Endothelial cell of hepatic sinusoid (primary cell): ENCODE data around the gene PDE4D.
"Not testable (repeated sequence)": the region's sequence is repeated elsewhere in the genome, so short reads cannot be mapped to it uniquely, and the experiment has no call there.

ENCODE experiments used
- in situ Hi-C: cut with HindIII; loops from 2 replicates; pipeline ENCODE4 v1.10.0; 2017; ENCODE audit warnings: low sequenced_read_pairs

Gene PDE4D

DNA sequence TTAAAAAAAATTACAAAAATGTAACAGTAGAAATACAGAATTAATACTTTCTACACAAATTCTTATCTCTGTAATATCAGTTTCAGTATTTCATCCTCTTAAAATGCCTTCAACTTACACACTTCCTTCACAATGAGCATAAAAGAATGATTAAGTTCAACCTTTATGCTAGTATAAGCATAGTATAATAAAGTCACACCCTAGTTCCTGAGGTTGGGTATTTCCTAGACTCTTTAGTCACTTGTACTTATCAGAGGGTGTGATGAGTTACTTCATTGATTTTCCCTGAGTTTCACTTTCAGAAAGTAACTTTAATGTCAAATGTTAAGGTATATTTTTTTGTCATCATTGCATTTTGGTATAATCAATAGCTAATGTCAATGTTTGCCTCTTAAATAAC is 302.4 kb downstream of the PDE4D start:
- in situ Hi-C loops = no loop called here

GRCh38 chr5:59588922-59589321 is 304.6 kb downstream of the PDE4D start:
- in situ Hi-C loops = no loop called here

DNA sequence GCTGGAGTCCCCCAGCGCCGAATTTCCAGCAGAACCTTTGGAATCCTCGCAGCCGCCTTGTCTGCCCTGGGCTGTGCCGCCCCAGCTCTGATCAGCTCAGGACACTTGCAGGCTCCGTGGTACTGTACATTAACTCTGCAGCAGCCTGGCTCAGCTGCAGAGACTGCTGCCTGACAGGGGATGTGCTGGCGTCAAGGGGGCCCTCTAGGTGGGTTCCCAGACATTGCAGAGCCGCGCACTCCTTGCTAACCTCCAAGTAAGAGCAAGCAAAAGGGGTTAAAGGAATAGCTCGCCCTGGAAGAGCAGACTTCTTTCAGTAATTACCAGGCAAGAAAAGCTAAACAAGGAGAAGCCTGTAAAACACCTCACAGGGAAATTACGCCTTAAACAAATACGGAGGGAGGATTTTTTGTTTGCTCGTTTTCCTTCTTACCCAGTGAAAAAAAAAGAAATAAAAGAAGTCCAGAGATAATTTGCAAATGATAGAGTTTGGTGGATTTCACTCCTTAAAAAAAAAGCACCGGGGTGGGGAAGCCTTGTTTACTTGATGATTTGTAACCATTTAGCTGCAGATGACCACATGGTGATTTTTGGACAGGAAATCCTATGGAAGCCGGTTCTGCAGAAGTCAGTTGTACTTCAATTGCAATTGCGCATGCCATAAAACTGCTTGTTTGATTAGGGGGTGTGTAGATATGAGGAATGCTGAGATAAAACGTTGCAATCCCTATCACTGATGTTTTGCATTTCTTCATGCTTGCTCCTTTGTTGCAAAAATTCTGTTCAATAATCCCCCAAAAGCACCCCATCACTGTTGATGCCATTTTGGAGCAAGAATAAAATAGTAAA is 305.8 kb downstream of the PDE4D start:
- in situ Hi-C loops = no loop called here

DNA sequence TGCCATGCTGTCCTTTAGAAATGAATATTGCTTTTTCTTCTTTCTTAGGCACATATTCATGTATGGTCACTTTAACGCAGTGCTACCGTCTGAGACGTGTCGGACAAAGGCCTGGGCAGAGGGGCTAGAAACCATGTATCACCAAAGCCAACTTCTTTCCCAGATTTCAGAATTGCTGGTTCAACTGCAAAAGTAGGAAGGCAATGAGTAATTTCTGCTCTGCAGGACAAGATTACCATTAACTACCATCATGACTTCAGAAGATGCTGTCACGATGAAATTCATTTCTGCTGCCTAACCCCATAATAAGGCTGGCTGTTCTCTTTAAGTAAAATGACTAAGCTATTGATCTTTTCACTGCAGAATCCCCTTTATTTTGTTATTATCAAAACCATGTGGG is 306.7 kb downstream of the PDE4D start:
- in situ Hi-C loops = no loop called here

DNA sequence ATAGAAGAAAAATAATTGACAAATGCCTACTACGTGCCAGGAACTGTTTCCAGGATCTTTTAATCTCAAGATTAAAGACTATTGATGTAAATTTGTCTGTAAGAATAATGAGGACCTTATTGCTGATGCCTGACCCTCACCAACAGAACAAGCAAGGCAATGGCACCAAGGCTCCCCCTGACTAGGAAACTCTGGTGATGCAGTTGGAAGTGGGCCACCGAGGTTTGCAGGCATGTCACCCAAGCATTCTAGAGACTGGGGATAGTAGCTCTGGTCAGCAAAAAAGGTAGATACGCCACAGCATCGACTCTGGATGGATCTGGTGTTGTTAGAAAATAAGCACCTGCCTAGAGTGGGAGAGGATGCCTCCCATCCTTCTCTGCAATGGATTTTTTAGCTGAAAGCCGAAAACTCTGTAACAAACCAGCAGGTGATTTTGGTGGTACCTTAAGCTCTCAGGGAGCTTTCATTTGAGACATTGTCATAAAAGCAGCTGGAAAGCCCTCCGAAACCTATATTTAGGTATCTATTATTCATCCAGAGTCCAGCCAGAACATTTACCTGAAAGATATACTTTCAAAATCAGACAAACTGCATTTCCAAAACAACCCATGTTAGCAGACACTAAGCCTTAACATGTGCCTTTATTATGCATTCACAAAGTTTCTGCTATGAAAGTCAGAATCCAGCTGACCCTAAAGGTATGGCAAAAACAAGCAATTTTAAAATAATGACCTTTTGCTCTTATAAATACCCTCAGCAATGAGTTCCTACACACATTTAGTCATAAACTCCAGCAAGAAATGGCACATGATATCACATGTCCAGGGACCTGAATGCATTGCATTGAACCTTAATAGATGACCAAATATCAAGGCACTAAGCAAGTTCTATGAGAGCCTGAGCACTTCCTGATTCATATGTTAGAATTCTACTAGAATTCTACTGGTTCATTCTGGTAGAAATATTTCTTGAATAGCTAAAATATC is 308.4 kb downstream of the PDE4D start:
- in situ Hi-C loops = no loop called here

- in situ Hi-C loops = no loop called here
Observed at GRCh38 chr5:59583810-59584562, 309.5 kb downstream of the PDE4D start.

DNA sequence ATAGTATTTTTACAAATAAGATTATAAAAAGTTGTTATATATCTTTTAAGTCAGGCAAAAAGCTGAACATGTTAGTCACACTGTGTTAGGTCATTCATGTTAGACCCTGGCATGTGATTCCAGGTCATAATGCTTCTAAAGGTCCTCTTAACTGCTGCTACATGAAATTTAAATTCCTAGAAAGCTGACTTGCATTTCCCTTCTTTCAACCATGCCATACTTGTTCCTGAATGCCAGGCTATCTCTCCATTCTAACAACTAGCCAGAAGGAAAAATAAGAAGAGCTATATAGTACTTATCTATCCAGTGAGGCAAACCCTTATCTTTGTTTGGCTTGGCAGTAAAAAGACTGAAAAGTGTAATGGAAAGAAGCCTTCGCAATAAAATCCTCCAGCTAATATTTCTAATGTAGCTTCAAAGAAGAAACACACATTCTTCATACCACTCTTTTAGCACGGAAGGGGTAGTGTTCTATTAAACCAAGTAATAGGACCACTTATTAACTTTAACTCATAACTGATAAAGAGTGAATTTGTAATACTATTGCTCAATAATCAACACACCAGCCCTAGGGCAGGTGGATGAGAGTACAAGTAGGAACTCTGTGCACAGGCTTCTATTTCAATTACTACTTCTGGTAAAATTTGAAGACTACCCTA is 310.2 kb downstream of the PDE4D start:
- in situ Hi-C loops = no loop called here

DNA sequence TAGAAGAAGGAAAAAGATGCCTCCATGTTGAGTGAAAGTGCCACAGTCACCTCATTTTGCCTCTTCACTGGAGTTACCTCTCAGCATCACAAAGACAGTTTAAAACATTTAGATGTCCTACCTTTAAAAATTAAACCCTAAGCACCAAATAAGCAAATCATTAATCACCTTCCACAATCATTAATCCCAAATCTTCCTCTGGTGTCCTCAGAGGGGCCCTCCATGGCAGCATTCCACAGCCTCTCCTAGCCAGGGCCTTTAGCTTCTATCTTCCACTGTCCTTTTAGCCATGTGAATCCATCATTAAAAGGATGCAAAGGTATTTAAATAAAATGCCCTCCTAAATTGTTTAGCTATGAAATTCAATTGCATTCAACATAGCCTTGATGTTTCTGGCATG is 310.8 kb downstream of the PDE4D start:
- in situ Hi-C loops = no loop called here

- in situ Hi-C loops = no loop called here
Observed at GRCh38 chr5:59579824-59580167, 313.7 kb downstream of the PDE4D start.

- in situ Hi-C loops = no loop called here
Observed at GRCh38 chr5:59579101-59579823, 314.3 kb downstream of the PDE4D start.

- in situ Hi-C loops = no loop called here
Observed at GRCh38 chr5:59577485-59577884, 316.0 kb downstream of the PDE4D start.

DNA sequence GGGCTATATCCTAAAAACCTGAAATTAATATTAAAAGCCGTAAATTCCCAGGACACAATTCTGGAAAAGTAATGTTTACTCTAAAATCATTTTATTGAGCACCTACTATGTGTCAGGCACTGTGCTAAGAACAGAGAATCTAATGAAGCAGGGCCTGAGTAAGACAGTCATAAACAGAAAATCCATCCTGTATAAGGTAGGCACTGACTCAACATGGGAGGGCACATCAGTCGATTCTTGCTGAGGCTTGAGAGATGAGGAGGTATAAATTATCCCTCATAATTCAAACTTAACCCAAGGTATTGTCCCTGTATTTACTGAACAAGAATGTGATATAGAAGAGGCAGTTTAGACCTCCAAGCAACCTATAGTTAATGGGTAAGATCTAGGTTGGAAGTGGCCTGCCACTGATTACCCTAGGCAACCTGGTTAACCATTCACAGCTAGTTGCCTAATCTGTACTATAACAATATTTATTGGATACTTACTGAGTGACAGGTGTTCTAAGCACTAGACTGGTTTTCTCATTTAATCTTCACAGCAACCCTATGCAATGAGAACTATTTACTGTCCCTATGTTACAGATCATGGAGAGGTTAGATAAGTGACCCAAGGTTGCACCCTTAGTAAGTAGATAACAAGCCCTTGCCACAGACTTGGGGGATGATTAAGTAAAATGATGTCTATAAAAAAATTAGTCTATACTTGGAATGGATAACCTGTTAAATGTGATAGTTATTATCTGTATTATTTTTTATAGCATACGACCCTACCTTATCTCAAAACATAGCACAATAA is 317.7 kb downstream of the PDE4D start:
- in situ Hi-C loops = no loop called here

DNA sequence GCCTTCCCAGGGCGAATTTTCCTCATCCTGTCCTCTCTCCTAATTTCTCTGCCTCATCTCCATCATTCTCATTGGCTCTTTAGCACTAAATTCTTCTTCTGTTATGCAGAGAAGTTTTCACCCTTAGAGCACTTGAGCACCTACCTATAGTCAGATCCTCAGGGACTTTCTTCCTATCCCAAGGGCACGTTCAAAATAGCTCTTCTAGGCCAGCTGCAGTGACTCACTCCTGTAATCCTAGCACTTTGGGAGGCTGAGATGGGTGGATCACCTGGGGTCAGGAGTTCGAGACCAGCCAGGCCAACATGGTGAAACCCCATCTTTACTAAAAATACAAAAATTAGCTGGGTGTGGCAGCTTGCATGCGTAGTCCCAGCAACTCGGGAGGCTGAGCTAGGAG is 320.0 kb downstream of the PDE4D start:
- in situ Hi-C loops = not testable (repeated sequence)

- in situ Hi-C loops = no loop called here
Observed at GRCh38 chr5:59571067-59571466, 322.5 kb downstream of the PDE4D start.

DNA sequence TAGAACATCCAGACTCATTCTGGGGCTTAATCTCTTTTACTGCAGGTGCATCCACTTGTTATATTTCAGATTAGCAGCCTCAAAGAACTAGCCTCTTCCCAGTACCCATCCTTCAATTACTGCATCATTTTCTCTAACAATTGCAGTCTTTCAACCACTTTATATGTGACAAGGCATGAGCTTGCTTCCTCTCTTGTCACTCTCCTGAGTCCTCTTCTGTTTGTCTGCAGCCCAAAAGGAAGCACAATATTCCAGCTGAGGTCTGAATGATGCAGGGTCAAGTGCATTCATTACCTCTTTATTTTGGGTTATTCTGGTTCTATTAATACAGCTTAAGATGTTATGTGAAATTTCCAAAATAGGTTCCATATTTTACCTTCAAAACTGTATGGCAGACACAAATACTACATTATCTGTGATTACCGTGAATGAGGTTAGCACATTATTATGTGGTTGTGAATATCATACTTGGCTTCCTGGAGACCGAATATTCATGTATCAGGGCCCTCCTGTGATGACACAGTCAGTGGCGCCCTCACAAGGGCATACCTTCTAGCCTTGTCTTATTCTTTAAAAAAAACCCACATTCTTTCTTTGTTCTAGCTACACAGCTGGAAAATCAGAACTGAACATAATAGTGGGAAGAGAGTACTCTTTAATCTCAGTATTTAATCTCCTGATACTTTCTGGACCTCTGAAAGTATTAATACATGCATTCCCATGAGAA is 323.8 kb downstream of the PDE4D start:
- in situ Hi-C loops = no loop called here

- in situ Hi-C loops = no loop called here
Observed at GRCh38 chr5:59569158-59569557, 324.4 kb downstream of the PDE4D start.

GRCh38 chr5:59568161-59568560 is 325.4 kb downstream of the PDE4D start:
- in situ Hi-C loops = no loop called here

DNA sequence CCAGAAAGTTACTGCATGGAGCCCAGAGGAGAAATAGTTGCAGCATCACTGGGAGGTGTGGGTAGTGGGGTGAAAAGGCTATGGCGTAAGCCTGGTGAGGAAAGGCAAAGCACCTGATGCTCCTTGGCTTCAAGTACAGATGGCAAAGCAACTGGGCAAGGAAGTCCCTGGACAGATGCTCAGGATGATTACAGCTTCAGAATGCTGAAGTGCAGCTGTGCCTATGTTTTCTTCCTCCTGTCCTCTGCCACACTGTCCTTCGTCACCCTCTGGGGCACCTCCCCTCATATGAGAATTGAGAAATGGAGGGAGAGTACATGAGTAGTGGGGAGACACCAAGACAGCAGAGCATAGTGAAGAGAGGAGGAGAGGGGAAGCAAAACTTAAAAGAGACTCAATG is 328.0 kb downstream of the PDE4D start:
- in situ Hi-C loops = no loop called here

GRCh38 chr5:59564895-59565294 is 328.6 kb downstream of the PDE4D start:
- in situ Hi-C loops = no loop called here
